ENCODE measurements around the gene NLRC3. TPM values are rescaled to one million over a fixed set of nuclear protein-coding genes. Genes with fewer than 3 reads are reported as not detected.

The NLRC3 gene
- polyA plus RNA-seq, 2 donors = 0.41 to 0.81 TPM

DNA sequence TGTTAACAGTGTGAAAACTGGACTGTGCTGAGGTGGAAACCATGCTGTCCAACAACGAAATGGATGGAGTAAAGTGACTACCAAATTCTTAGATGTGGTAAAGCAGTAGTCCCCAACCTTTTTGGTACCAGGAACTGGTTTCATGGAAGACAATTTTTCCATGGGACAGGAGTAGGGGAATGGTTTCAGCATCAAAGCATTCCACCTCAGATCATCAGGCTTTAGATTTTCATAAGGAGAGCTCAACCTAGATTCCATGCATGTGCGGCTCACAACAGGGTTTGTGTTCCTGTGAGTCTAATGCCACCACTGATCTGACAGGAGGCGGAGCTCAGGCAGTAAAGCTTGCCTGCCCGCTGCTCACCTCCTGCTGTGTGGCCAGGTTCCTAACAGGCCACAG, 22.7 kb upstream of the NLRC3 start:
- peaks cover 0 to 2% of the 10 kb centered on the region in 2 donors for H3K9me3 ChIP-seq (ENCODE audit: control insufficient read depth in 2 of 2, insufficient read depth in 1 of 2, low read depth in 1 of 2, low read length in 1 of 2)
- H3K4me1 ChIP-seq (ENCODE audit: control insufficient read depth in 2 of 2, insufficient read depth in 2 of 2, low read length in 1 of 2) = no peaks in the 10 kb centered on the region
- no peak overlapping the region for H3K4me3 ChIP-seq (ENCODE audit: low read depth in 1 of 2, low read length in 2 of 2)
- WGBS, 2 donors = 98 to 99% methylated on average over 4 of the region's 4 CpGs
- H3K27ac ChIP-seq (ENCODE audit: low read depth in 2 of 2, low read length in 1 of 2) = no peak overlapping the region
- H3K36me3 ChIP-seq (ENCODE audit: control insufficient read depth in 2 of 2, insufficient read depth in 2 of 2, low read length in 1 of 2) = peaks cover 3 to 16% of the 10 kb centered on the region in 2 donors
- H3K27me3 ChIP-seq (ENCODE audit: control insufficient read depth in 1 of 2, insufficient read depth in 2 of 2, low read length in 2 of 2) = no peaks in the 10 kb centered on the region

DNA sequence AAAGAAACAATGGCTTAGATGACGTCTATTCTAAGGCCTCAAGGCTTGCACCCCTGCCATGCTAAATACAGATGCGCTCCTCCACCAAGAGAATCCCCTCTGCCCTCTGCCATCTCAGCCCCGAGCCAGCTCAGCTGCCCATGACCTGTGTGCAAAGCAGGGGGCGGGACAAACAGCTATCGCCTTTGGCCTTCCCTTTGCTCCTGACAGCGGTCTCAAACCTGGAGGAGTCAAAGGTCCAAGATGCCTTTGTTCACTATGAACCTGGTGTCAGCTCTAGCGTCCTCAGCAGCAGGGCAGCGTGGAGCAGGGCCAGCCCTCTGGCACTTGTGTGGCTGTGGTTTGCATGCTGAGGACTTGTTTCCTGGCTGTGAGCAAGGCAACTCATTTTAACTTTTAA, 21.9 kb upstream of the NLRC3 start:
- H3K4me1 ChIP-seq (ENCODE audit: control insufficient read depth in 2 of 2, insufficient read depth in 2 of 2, low read length in 1 of 2) = no peaks in the 10 kb centered on the region
- no peak overlapping the region for H3K27ac ChIP-seq (ENCODE audit: low read depth in 2 of 2, low read length in 1 of 2)
- H3K27me3 ChIP-seq (ENCODE audit: control insufficient read depth in 1 of 2, insufficient read depth in 2 of 2, low read length in 2 of 2) = no peaks in the 10 kb centered on the region
- 90 to 95% methylated on average over 8 of the region's 8 CpGs for WGBS, 2 donors
- H3K4me3 ChIP-seq (ENCODE audit: low read depth in 1 of 2, low read length in 2 of 2) = no peak overlapping the region
- H3K9me3 ChIP-seq (ENCODE audit: control insufficient read depth in 2 of 2, insufficient read depth in 1 of 2, low read depth in 1 of 2, low read length in 1 of 2) = peaks cover 0 to 2% of the 10 kb centered on the region in 2 donors
- peaks cover 3 to 16% of the 10 kb centered on the region in 2 donors for H3K36me3 ChIP-seq (ENCODE audit: control insufficient read depth in 2 of 2, insufficient read depth in 2 of 2, low read length in 1 of 2)

DNA sequence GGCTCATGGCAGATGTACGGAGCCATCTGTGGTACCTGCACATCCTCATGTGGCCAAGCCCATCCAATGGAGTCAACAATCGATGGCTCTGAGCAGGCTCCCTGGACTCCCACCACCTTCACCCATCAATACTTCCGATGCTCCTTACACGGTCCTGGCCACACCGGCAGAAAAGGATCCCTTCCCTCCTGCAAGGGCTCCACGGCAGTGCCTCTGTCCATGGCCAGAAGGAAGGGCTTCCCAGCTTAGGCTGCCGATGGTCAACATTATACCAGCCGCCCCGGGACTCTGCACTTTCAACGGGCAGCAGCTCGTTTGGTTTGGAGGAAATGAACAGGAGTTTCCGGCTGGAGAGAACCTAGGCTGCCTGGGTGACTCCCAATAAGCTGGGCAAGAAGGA, 21.0 kb upstream of the NLRC3 start:
- no peak overlapping the region for H3K27ac ChIP-seq (ENCODE audit: low read depth in 2 of 2, low read length in 1 of 2)
- H3K9me3 ChIP-seq (ENCODE audit: control insufficient read depth in 2 of 2, insufficient read depth in 1 of 2, low read depth in 1 of 2, low read length in 1 of 2) = peaks cover 0 to 2% of the 10 kb centered on the region in 2 donors
- no peak overlapping the region for H3K4me3 ChIP-seq (ENCODE audit: low read depth in 1 of 2, low read length in 2 of 2)
- H3K36me3 ChIP-seq (ENCODE audit: control insufficient read depth in 2 of 2, insufficient read depth in 2 of 2, low read length in 1 of 2) = peaks cover 3 to 16% of the 10 kb centered on the region in 2 donors
- H3K4me1 ChIP-seq (ENCODE audit: control insufficient read depth in 2 of 2, insufficient read depth in 2 of 2, low read length in 1 of 2) = no peaks in the 10 kb centered on the region
- WGBS, 2 donors = 94 to 95% methylated on average over 12 of the region's 12 CpGs
- H3K27me3 ChIP-seq (ENCODE audit: control insufficient read depth in 1 of 2, insufficient read depth in 2 of 2, low read length in 2 of 2) = no peaks in the 10 kb centered on the region

DNA sequence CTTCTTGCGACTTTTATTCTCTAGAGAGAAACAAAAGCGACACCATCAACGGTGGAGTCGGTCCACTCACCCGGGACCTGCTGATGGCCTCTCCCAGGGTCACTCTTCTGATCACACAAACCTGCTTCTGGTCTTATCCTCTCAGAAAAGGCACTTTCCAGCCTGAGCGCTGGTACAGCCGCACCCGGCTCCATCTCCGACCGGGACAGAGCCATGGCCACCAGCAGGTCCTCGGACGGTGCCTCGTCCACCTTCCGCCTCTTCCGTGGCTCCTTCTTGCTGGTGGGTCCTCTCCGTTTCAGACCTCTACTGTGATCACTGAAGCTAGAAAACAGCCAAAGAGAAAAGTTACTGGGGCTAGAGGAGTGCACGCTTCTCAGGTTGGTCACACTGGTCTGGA, 20.5 kb upstream of the NLRC3 start:
- Histone ChIP-seq H3K9me3 (ENCODE audit: control insufficient read depth in 2 of 2, insufficient read depth in 1 of 2, low read depth in 1 of 2, low read length in 1 of 2) (peaks cover 0 to 2% of the 10 kb centered on the region in 2 donors), H3K4me3 (ENCODE audit: low read depth in 1 of 2, low read length in 2 of 2) (no peak overlapping the region), H3K27ac (ENCODE audit: low read depth in 2 of 2, low read length in 1 of 2) (no peak overlapping the region), H3K27me3 (ENCODE audit: control insufficient read depth in 1 of 2, insufficient read depth in 2 of 2, low read length in 2 of 2) (no peaks in the 10 kb centered on the region), H3K36me3 (ENCODE audit: control insufficient read depth in 2 of 2, insufficient read depth in 2 of 2, low read length in 1 of 2) (peaks cover 3 to 16% of the 10 kb centered on the region in 2 donors), H3K4me1 (ENCODE audit: control insufficient read depth in 2 of 2, insufficient read depth in 2 of 2, low read length in 1 of 2) (no peaks in the 10 kb centered on the region)
- WGBS, 2 donors = 95 to 96% methylated on average over 17 of the region's 17 CpGs

DNA sequence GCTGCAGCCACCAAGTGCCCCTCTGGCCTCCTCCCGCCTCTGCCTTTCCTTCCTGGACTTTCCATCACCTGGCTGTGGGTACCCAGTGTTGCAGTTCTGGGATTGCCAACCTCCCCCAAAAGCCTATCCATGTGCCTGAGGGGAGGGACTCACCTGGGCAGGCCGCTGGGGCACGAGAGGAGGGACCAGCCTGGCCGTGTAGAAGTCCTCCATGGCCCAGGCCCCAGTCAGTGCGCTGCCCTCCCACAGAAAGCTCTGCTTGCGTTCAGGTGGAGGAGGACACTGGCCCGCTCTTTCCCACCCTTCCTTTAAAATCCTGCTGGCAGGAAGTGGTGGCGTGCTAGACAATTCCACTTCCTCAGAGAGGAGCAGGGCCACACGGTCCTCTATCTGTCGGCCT, 20.0 kb upstream of the NLRC3 start:
- 87 to 92% methylated on average over 10 of the region's 10 CpGs for WGBS, 2 donors
- Histone ChIP-seq H3K27me3 (ENCODE audit: control insufficient read depth in 1 of 2, insufficient read depth in 2 of 2, low read length in 2 of 2) (no peaks in the 10 kb centered on the region), H3K9me3 (ENCODE audit: control insufficient read depth in 2 of 2, insufficient read depth in 1 of 2, low read depth in 1 of 2, low read length in 1 of 2) (peaks cover 0 to 2% of the 10 kb centered on the region in 2 donors), H3K4me3 (ENCODE audit: low read depth in 1 of 2, low read length in 2 of 2) (no peak overlapping the region), H3K36me3 (ENCODE audit: control insufficient read depth in 2 of 2, insufficient read depth in 2 of 2, low read length in 1 of 2) (peaks cover 3 to 15% of the 10 kb centered on the region in 2 donors), H3K27ac (ENCODE audit: low read depth in 2 of 2, low read length in 1 of 2) (no peak overlapping the region), H3K4me1 (ENCODE audit: control insufficient read depth in 2 of 2, insufficient read depth in 2 of 2, low read length in 1 of 2) (peaks cover 0 to under 1% of the 10 kb centered on the region in 2 donors)

DNA sequence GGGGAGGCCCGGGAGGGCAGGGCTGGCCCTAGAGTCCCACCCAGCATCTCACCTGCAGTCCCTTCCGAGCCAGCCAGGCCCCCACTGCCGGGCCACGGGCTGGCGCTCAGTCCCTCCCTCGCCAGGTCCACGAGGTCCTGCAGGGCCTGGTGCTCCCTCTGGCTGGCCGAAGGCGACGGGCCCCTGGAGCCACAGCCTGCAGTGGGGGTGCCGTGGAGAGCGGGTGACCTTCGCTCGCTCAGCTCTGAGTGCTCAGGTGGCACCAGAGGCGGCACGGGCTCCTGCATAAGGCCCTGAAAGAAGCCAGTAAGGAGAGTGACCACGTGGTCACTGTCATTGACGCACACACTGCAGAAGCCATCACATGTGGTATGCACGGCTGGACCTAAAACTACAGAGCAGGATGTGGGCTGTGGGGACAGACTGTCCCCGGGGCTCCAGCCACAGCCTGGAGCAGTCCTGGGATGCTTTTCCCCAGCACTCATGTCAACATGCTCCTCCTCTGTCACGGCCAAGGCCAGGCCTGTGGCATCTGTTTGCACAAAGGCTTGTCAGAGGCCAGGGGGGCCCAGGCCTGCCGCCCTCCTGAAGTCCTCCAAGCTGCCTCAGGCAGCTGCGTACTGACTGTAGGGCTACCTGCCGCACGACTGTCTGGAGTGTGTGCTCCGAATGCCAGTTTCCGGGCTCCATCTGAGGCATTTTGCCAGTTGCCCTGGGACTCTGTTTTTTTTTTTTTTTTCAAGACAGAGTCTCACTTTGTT, 19.1 kb upstream of the NLRC3 start:
- Histone ChIP-seq H3K27me3 (ENCODE audit: control insufficient read depth in 1 of 2, insufficient read depth in 2 of 2, low read length in 2 of 2) (no peaks in the 10 kb centered on the region), H3K4me3 (ENCODE audit: low read depth in 1 of 2, low read length in 2 of 2) (no peak overlapping the region), H3K9me3 (ENCODE audit: control insufficient read depth in 2 of 2, insufficient read depth in 1 of 2, low read depth in 1 of 2, low read length in 1 of 2) (peaks cover 0 to 2% of the 10 kb centered on the region in 2 donors), H3K27ac (ENCODE audit: low read depth in 2 of 2, low read length in 1 of 2) (no peak overlapping the region), H3K4me1 (ENCODE audit: control insufficient read depth in 2 of 2, insufficient read depth in 2 of 2, low read length in 1 of 2) (peaks cover 0 to 2% of the 10 kb centered on the region in 2 donors), H3K36me3 (ENCODE audit: control insufficient read depth in 2 of 2, insufficient read depth in 2 of 2, low read length in 1 of 2) (peaks cover 3 to 9% of the 10 kb centered on the region in 2 donors)
- 94 to 95% methylated on average over 27 of the region's 27 CpGs for WGBS, 2 donors

DNA sequence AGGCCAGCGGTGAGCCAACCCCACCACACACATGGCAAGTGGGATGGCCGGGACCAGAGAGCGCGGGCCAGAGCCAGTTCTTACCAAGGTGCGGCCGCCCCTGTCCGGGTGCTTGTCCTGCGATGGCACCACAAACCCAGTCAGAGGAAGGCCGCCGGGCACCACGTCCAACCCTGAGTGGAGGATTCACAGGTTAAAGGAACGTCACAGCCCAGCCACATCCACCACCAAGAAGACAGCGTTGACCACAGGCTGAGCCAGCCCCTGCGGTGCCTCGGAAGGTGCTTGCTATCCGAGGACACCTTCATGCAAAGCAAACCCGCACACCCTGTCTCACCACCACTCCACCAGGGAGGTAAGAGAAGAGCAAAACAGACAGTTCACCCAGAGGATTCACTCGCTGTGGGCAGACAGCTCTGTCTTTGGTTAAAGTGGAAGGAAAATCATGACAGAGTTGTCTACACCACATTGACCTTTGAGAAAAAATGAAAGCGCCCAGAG, 18.4 kb upstream of the NLRC3 start:
- H3K36me3 ChIP-seq (ENCODE audit: control insufficient read depth in 2 of 2, insufficient read depth in 2 of 2, low read length in 1 of 2) = peaks cover 0 to 4% of the 10 kb centered on the region in 2 donors
- H3K9me3 ChIP-seq (ENCODE audit: control insufficient read depth in 2 of 2, insufficient read depth in 1 of 2, low read depth in 1 of 2, low read length in 1 of 2) = peaks cover 0 to 2% of the 10 kb centered on the region in 2 donors
- H3K27ac ChIP-seq (ENCODE audit: low read depth in 2 of 2, low read length in 1 of 2) = no peak overlapping the region
- 93 to 96% methylated on average over 19 of the region's 19 CpGs for WGBS, 2 donors
- H3K4me1 ChIP-seq (ENCODE audit: control insufficient read depth in 2 of 2, insufficient read depth in 2 of 2, low read length in 1 of 2) = peaks cover 0 to 2% of the 10 kb centered on the region in 2 donors
- no peak overlapping the region for H3K4me3 ChIP-seq (ENCODE audit: low read depth in 1 of 2, low read length in 2 of 2)
- H3K27me3 ChIP-seq (ENCODE audit: control insufficient read depth in 1 of 2, insufficient read depth in 2 of 2, low read length in 2 of 2) = no peaks in the 10 kb centered on the region

DNA sequence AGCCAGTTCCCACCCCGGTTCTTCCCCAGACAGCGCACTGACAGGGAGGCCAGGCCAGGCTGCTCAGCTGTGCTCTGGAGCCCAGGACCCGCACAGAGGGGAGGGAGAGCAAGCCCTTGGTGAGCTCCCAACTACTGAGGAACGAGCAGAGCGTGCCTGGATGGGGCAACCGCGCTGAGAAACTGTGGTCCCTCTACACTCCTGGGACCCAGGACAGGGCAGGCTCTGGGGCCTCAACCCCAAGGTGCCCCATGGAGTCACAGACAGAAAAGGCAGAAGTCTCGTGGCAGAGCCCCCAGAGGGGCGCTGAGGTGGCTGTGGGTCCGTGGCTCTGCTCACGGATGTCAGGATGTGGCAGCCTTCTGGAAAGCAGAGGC, 17.9 kb upstream of the NLRC3 start:
- peaks cover 0 to 3% of the 10 kb centered on the region in 2 donors for H3K36me3 ChIP-seq (ENCODE audit: control insufficient read depth in 2 of 2, insufficient read depth in 2 of 2, low read length in 1 of 2)
- no peaks in the 10 kb centered on the region for H3K27me3 ChIP-seq (ENCODE audit: control insufficient read depth in 1 of 2, insufficient read depth in 2 of 2, low read length in 2 of 2)
- H3K4me3 ChIP-seq (ENCODE audit: low read depth in 1 of 2, low read length in 2 of 2) = no peak overlapping the region
- 88 to 94% methylated on average over 11 of the region's 11 CpGs for WGBS, 2 donors
- peaks cover 0 to 2% of the 10 kb centered on the region in 2 donors for H3K4me1 ChIP-seq (ENCODE audit: control insufficient read depth in 2 of 2, insufficient read depth in 2 of 2, low read length in 1 of 2)
- no peak overlapping the region for H3K27ac ChIP-seq (ENCODE audit: low read depth in 2 of 2, low read length in 1 of 2)
- peaks cover 0 to 1% of the 10 kb centered on the region in 2 donors for H3K9me3 ChIP-seq (ENCODE audit: control insufficient read depth in 2 of 2, insufficient read depth in 1 of 2, low read depth in 1 of 2, low read length in 1 of 2)

DNA sequence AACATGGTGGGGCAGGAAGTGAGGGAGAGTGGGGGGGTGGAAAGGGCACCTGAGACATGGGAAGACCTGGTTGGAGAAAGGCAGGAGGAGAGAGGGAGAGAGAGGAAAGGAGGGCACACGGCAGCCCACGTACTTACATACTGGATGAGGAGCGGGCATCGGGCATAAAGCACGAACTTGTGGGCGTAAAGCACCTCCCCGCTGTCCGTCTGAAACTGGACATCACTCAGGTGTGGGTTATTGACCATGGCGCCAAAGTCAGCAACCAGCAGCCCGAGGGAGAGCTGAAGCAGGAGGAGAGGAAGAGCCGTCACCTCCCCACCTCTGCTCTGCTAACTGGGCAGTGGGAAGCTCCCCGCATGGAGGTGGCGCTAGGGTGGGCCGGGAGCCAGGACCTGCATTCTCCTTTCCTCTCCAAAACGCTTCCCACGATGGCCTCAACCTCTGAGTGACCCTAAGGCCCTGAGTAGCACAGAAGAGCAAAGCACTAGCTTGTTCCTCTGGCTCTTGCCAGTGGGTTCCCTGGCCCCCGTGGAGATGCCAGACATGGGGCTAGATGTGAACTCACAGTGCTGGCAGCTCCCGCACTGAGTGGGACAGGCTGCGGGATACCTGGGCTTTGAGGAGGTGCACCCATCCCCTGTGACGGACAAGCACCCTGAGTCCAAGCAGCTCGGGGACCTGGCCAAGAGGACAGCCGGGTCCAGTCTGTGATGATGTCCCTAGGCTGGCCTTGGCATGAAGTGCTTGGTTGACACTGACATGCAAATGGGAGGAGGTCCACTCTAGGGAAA, 17.3 kb upstream of the NLRC3 start:
- Histone ChIP-seq H3K4me1 (ENCODE audit: control insufficient read depth in 2 of 2, insufficient read depth in 2 of 2, low read length in 1 of 2) (peaks cover 0 to 2% of the 10 kb centered on the region in 2 donors), H3K27me3 (ENCODE audit: control insufficient read depth in 1 of 2, insufficient read depth in 2 of 2, low read length in 2 of 2) (no peaks in the 10 kb centered on the region), H3K4me3 (ENCODE audit: low read depth in 1 of 2, low read length in 2 of 2) (no peak overlapping the region), H3K36me3 (ENCODE audit: control insufficient read depth in 2 of 2, insufficient read depth in 2 of 2, low read length in 1 of 2) (peaks cover 0 to 3% of the 10 kb centered on the region in 2 donors), H3K27ac (ENCODE audit: low read depth in 2 of 2, low read length in 1 of 2) (no peak overlapping the region), H3K9me3 (ENCODE audit: control insufficient read depth in 2 of 2, insufficient read depth in 1 of 2, low read depth in 1 of 2, low read length in 1 of 2) (no peaks in the 10 kb centered on the region)
- WGBS, 2 donors = 95 to 96% methylated on average over 22 of the region's 22 CpGs
